NCI-H69 (cell line): ENCODE data around the gene SAMD1.
"Not testable (repeated sequence)": the region's sequence is repeated elsewhere in the genome, so short reads cannot be mapped to it uniquely, and the experiment has no call there.

ENCODE experiments used
- DNase-seq: peaks from one replicate; lab custom pipeline; 2025; lab: John Stamatoyannopoulos, UW

Gene SAMD1

GRCh38 chr19:14061081-14061749, 29.3 kb downstream of the SAMD1 start:
- DNase-seq: no peak

GRCh38 chr19:14059652-14060155, 30.8 kb downstream of the SAMD1 start:
- peak; percentile 50 for DNase-seq

GRCh38 chr19:14059093-14059480, 31.5 kb downstream of the SAMD1 start:
- DNase-seq: peak; percentile 41

- no peak for DNase-seq
Observed at GRCh38 chr19:14058182-14059092, 32.1 kb downstream of the SAMD1 start.

GRCh38 chr19:14056741-14057356, 33.7 kb downstream of the SAMD1 start:
- DNase-seq: no peak

GRCh38 chr19:14056069-14056666, 34.4 kb downstream of the SAMD1 start:
- no peak for DNase-seq

GRCh38 chr19:14055396-14055795, 35.2 kb downstream of the SAMD1 start:
- DNase-seq: no peak

- DNase-seq: no peak
Observed at GRCh38 chr19:14054721-14055120, 35.8 kb downstream of the SAMD1 start.

- no peak for DNase-seq
Observed at GRCh38 chr19:14054099-14054498, 36.5 kb downstream of the SAMD1 start.

- DNase-seq: no peak
Observed at GRCh38 chr19:14053500-14053899, 37.1 kb downstream of the SAMD1 start.

GRCh38 chr19:14053032-14053431, 37.5 kb downstream of the SAMD1 start:
- no peak for DNase-seq

GRCh38 chr19:14052470-14052869, 38.1 kb downstream of the SAMD1 start:
- DNase-seq: no peak

GRCh38 chr19:14051980-14052379, 38.6 kb downstream of the SAMD1 start:
- no peak for DNase-seq

- DNase-seq: not testable (repeated sequence)
Observed at GRCh38 chr19:14050961-14051360, 39.6 kb downstream of the SAMD1 start.

GRCh38 chr19:14050512-14050911, 40.0 kb downstream of the SAMD1 start:
- no peak for DNase-seq

GRCh38 chr19:14048443-14049153, 42.0 kb downstream of the SAMD1 start:
- peak; percentile 62 for DNase-seq

- not testable (repeated sequence) for DNase-seq
Observed at GRCh38 chr19:14047866-14048265, 42.7 kb downstream of the SAMD1 start.

- peak; percentile 63 for DNase-seq
Observed at GRCh38 chr19:14042659-14043608, 47.6 kb downstream of the SAMD1 start.

GRCh38 chr19:14039181-14039580, 51.4 kb downstream of the SAMD1 start:
- DNase-seq: no peak
